Effector memory CD8-positive, alpha-beta T cell (primary cell): ENCODE results near the gene TTC9.
"Not testable (repeated sequence)": the region's sequence is repeated elsewhere in the genome, so short reads cannot be mapped to it uniquely, and the experiment has no call there.

Experiments used
- ATAC-seq: fragments of 150-1000 bp; cut with Tn5 transposase; replicated peaks from 2 replicates; pipeline ENCODE4 v1.10.0; 2021; ENCODE audit warnings: mild to moderate bottlenecking, moderate library complexity
- DNase-seq, 3 experiments: peaks; one replicate each; pipeline ENCODE4 v3.0.0; 2021
- H3K27ac Mint-ChIP-seq, 2 donors: one replicate each; pipeline ENCODE4 v1.8.0; 2022; ENCODE audit warnings: mild to moderate bottlenecking in 2 of 2, mixed read lengths in 2 of 2, moderate library complexity in 2 of 2
- H3K27me3 Mint-ChIP-seq, 2 donors: one replicate each; pipeline ENCODE4 v1.8.0; 2022; ENCODE audit warnings: mixed read lengths in 2 of 2
- H3K36me3 Mint-ChIP-seq: one replicate; pipeline ENCODE4 v1.8.0; 2022; ENCODE audit warnings: mild to moderate bottlenecking, moderate library complexity, mixed read lengths; ENCODE audit not compliant: insufficient read depth
- H3K4me1 Mint-ChIP-seq, 2 donors: one replicate each; pipeline ENCODE4 v1.8.0; 2022; ENCODE audit warnings: low read depth in 2 of 2, mixed read lengths in 2 of 2
- H3K4me3 Mint-ChIP-seq, 2 donors: one replicate each; pipeline ENCODE4 v1.8.0; 2022; ENCODE audit warnings: mild to moderate bottlenecking in 2 of 2, mixed read lengths in 2 of 2, moderate library complexity in 2 of 2
- H3K9me3 Mint-ChIP-seq, 2 donors: one replicate each; pipeline ENCODE4 v1.8.0; 2022; ENCODE audit warnings: mixed read lengths in 2 of 2

The TTC9 gene

GRCh38 chr14:70702161-70702560 is 60.4 kb downstream of the TTC9 start:
- Mint-ChIP-seq H3K9me3 (no peaks in the 10 kb centered on the region), H3K4me1 (peaks cover 0 to 2% of the 10 kb centered on the region in 2 donors), H3K27ac (peak overlapping the region in 1 of 2 donors; percentile 54), H3K4me3 (no peak overlapping the region), H3K36me3 (no peaks in the 10 kb centered on the region), H3K27me3 (peaks cover 7 to 37% of the 10 kb centered on the region in 2 donors)
- ATAC-seq (peak; percentile 39), DNase-seq (no peak)

GRCh38 chr14:70703621-70704168 is 62.0 kb downstream of the TTC9 start:
- ATAC-seq, H3K36me3 Mint-ChIP-seq, DNase-seq, H3K27ac Mint-ChIP-seq, H3K4me3 Mint-ChIP-seq, H3K9me3 Mint-ChIP-seq, H3K4me1 Mint-ChIP-seq: not testable (repeated sequence)
- H3K27me3 Mint-ChIP-seq: peaks cover 7 to 30% of the 10 kb centered on the region in 2 donors

- Mint-ChIP-seq H3K4me1 (peaks cover 0 to 2% of the 10 kb centered on the region in 2 donors), H3K36me3 (no peaks in the 10 kb centered on the region), H3K4me3 (no peak overlapping the region), H3K27me3 (peaks cover 8 to 22% of the 10 kb centered on the region in 2 donors), H3K9me3 (no peaks in the 10 kb centered on the region), H3K27ac (no peak overlapping the region)
- DNase-seq: no peak
- ATAC-seq: no peak
Observed at GRCh38 chr14:70704960-70705359, 63.2 kb downstream of the TTC9 start.

- peaks cover 16 to 28% of the 10 kb centered on the region in 2 donors for H3K27me3 Mint-ChIP-seq
- no peak overlapping the region for H3K27ac Mint-ChIP-seq
- DNase-seq (no peak), ATAC-seq (no peak)
- H3K36me3 Mint-ChIP-seq: no peaks in the 10 kb centered on the region
- peaks cover 0 to 2% of the 10 kb centered on the region in 2 donors for H3K4me1 Mint-ChIP-seq
- no peak overlapping the region for H3K4me3 Mint-ChIP-seq
- no peaks in the 10 kb centered on the region for H3K9me3 Mint-ChIP-seq
Observed at GRCh38 chr14:70706177-70706576, 64.5 kb downstream of the TTC9 start.

GRCh38 chr14:70707138-70708038 is 65.7 kb downstream of the TTC9 start:
- no peaks in the 10 kb centered on the region for H3K4me1 Mint-ChIP-seq
- peaks cover 16 to 28% of the 10 kb centered on the region in 2 donors for H3K27me3 Mint-ChIP-seq
- ATAC-seq: no peak
- H3K9me3 Mint-ChIP-seq: no peaks in the 10 kb centered on the region
- H3K27ac Mint-ChIP-seq: no peak overlapping the region
- H3K36me3 Mint-ChIP-seq: no peaks in the 10 kb centered on the region
- H3K4me3 Mint-ChIP-seq: no peak overlapping the region
- no peak for DNase-seq

GRCh38 chr14:70708717-70709570 is 67.2 kb downstream of the TTC9 start:
- no peak overlapping the region for H3K4me3 Mint-ChIP-seq
- peaks cover 16 to 28% of the 10 kb centered on the region in 2 donors for H3K27me3 Mint-ChIP-seq
- no peak overlapping the region for H3K27ac Mint-ChIP-seq
- ATAC-seq: no peak
- no peaks in the 10 kb centered on the region for H3K9me3 Mint-ChIP-seq
- H3K36me3 Mint-ChIP-seq: no peaks in the 10 kb centered on the region
- DNase-seq: no peak
- H3K4me1 Mint-ChIP-seq: peaks cover under 1 to 2% of the 10 kb centered on the region in 2 donors

GRCh38 chr14:70709726-70710382 is 68.1 kb downstream of the TTC9 start:
- ATAC-seq: no peak
- no peak for DNase-seq
- H3K4me1 Mint-ChIP-seq: peaks cover 1 to 4% of the 10 kb centered on the region in 2 donors
- peaks cover 16 to 23% of the 10 kb centered on the region in 2 donors for H3K27me3 Mint-ChIP-seq
- H3K4me3 Mint-ChIP-seq: no peak overlapping the region
- H3K9me3 Mint-ChIP-seq: no peaks in the 10 kb centered on the region
- no peak overlapping the region for H3K27ac Mint-ChIP-seq
- H3K36me3 Mint-ChIP-seq: no peaks in the 10 kb centered on the region

- peaks cover 16 to 21% of the 10 kb centered on the region in 2 donors for H3K27me3 Mint-ChIP-seq
Observed at GRCh38 chr14:70711451-70711850, 69.7 kb downstream of the TTC9 start.

GRCh38 chr14:70713096-70713495 is 71.4 kb downstream of the TTC9 start:
- no peak overlapping the region for H3K4me3 Mint-ChIP-seq
- no peak overlapping the region for H3K27ac Mint-ChIP-seq
- DNase-seq (no peak), ATAC-seq (no peak)
- no peaks in the 10 kb centered on the region for H3K36me3 Mint-ChIP-seq
- H3K27me3 Mint-ChIP-seq: peaks cover 14 to 20% of the 10 kb centered on the region in 2 donors
- H3K9me3 Mint-ChIP-seq: no peaks in the 10 kb centered on the region
- H3K4me1 Mint-ChIP-seq: peaks cover 1 to 4% of the 10 kb centered on the region in 2 donors

More at GRCh38 chr14:70711451-70711850, 69.7 kb downstream of the TTC9 start:
- DNase-seq (no peak), ATAC-seq (no peak)
- Mint-ChIP-seq H3K36me3 (no peaks in the 10 kb centered on the region), H3K27ac (no peak overlapping the region), H3K4me3 (no peak overlapping the region), H3K9me3 (no peaks in the 10 kb centered on the region), H3K4me1 (peaks cover 1 to 4% of the 10 kb centered on the region in 2 donors)

- ATAC-seq (no peak), DNase-seq (no peak)
- Mint-ChIP-seq H3K27me3 (peaks cover 14 to 20% of the 10 kb centered on the region in 2 donors), H3K36me3 (no peaks in the 10 kb centered on the region), H3K4me1 (peaks cover 1 to 4% of the 10 kb centered on the region in 2 donors), H3K4me3 (no peak overlapping the region), H3K9me3 (no peaks in the 10 kb centered on the region), H3K27ac (no peak overlapping the region)
Observed at GRCh38 chr14:70713511-70713916, 71.8 kb downstream of the TTC9 start.

GRCh38 chr14:70714055-70714550 is 72.4 kb downstream of the TTC9 start:
- peak; percentile 46 to 55 (median 48) for DNase-seq
- H3K27ac Mint-ChIP-seq: no peak overlapping the region
- no peak overlapping the region for H3K4me3 Mint-ChIP-seq
- no peak for ATAC-seq
- H3K36me3 Mint-ChIP-seq: no peaks in the 10 kb centered on the region
- H3K27me3 Mint-ChIP-seq: peaks cover 14 to 20% of the 10 kb centered on the region in 2 donors
- H3K4me1 Mint-ChIP-seq: peaks cover 1 to 4% of the 10 kb centered on the region in 2 donors
- H3K9me3 Mint-ChIP-seq: no peaks in the 10 kb centered on the region

- ATAC-seq (no peak), DNase-seq (no peak)
- Mint-ChIP-seq H3K36me3 (no peaks in the 10 kb centered on the region), H3K27me3 (peaks cover 9 to 11% of the 10 kb centered on the region in 2 donors), H3K9me3 (no peaks in the 10 kb centered on the region), H3K4me1 (peaks cover 1 to 4% of the 10 kb centered on the region in 2 donors), H3K4me3 (no peak overlapping the region), H3K27ac (no peak overlapping the region)
Observed at GRCh38 chr14:70716483-70716882, 74.8 kb downstream of the TTC9 start.

- Mint-ChIP-seq H3K4me1 (peaks cover 1 to 4% of the 10 kb centered on the region in 2 donors), H3K36me3 (no peaks in the 10 kb centered on the region), H3K27me3 (peaks cover 9 to 11% of the 10 kb centered on the region in 2 donors), H3K4me3 (no peak overlapping the region), H3K27ac (no peak overlapping the region), H3K9me3 (no peaks in the 10 kb centered on the region)
- DNase-seq (no peak), ATAC-seq (no peak)
Observed at GRCh38 chr14:70716958-70717357, 75.2 kb downstream of the TTC9 start.
